ENCODE results near the gene CAPZA1.

GRCh38 chr1:112707221-112708001 is 87.8 kb downstream of the CAPZA1 start:
- TF ChIP-seq CTCF (IDR thresholded peaks at IDR 0.05) (peak; percentile 89 to 95 (median 92)), POLR2A (IDR thresholded peaks at IDR 0.05) (no peak)
